ENCODE data around the gene PML. TPM values are rescaled to one million over a fixed set of nuclear protein-coding genes. Genes with fewer than 3 reads are reported as not detected.

Gene PML
- total RNA-seq, 1 donor: 134 TPM

DNA sequence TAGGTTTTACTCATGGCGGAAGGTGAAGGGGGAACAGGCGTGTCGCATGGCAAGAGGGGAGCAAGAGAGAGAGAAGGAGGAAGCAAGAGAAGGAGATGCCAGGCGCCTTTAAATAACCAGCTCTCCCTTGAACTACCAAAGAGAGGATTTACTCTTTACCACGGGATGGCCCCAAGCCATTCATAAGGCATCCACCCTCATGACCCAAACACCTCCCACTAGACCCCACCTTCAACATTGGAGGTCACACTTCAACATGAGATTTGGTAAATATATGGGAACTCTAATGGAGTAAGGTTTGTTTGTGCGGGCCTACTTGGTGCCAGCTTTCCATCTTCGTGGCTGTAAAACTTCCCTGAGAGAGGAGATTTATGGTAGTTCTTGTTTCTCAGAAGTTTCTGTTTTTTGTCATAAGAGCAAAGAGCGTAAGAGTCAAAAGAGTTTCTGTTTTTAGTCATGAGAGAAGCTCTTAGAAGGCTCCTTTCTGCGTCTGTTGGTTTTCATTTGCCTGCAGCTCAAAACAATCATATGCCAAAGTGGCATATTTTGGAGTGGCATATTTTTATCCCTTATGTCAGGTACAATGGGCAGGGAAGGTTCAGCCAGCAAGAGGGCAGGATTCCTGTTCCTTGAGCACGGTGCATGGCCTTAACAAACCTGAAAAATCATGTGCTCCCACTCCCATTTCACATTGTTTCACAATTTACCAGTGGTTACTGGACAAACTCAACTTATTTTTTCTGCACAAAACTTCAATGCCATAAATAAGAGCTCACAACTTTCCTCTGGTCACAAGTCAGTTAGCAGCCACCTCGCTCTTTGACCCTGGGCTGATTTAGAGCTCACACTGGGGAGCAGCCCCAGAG, 12.5 kb downstream of the PML start:
- DNase-seq (ENCODE audit: low read depth in 2 of 3, low spot score in 2 of 3): no peak

GRCh38 chr15:74007820-74008371, 13.4 kb downstream of the PML start:
- DNase-seq (ENCODE audit: low read depth in 2 of 3, low spot score in 2 of 3): peak in 1 of 3 donors; percentile 60

DNA sequence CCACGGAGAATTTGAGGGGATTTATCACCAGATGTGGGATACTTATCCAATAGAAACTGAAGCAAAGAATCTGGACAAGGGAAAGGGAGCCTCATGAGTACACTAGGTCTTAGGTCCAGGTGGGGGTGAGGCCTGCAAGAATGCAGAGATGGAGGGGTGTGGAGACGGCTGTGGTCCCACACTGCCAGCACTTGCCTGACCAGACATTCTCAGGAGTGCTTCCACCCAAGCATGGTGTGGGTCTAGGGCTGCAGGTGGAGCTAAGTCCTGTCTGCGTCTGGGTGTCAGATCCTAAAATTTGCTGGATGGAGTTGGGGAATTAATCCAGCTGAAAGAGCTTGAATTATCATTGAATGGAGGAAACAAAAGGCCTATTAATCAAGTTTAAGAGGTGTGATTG, 14.4 kb downstream of the PML start:
- no peak for DNase-seq (ENCODE audit: low read depth in 2 of 3, low spot score in 2 of 3)

- DNase-seq (ENCODE audit: low read depth in 2 of 3, low spot score in 2 of 3): no peak
Observed at GRCh38 chr15:74010929-74011540, 16.5 kb downstream of the PML start.

- DNase-seq (ENCODE audit: low read depth in 2 of 3, low spot score in 2 of 3): no peak
Observed at GRCh38 chr15:74011610-74012009, 17.1 kb downstream of the PML start.

DNA sequence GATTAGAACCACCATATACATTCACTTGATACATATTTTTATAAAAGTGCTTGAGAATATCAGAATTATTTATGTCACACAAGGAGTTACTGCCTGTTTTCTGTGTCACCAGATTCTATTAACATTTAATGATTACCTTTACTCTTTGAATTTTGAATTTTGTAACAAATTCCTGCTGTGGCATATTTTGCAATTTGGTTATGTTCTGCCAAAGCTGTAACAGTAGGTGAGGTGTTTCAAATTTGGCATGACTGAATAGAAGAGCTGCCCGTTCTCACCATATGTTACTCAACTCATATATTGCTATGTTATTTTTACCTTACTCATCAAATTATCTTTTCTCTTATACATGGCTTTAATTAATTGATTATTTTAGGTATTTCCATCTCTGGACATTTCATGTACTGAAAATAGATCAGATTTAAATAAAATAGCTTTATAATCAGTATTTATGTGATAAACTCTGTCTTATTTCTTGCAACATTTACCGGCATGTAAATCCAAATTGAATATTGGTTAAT, 18.9 kb downstream of the PML start:
- no peak for DNase-seq (ENCODE audit: low read depth in 2 of 3, low spot score in 2 of 3)

- no peak for DNase-seq (ENCODE audit: low read depth in 2 of 3, low spot score in 2 of 3)
Observed at GRCh38 chr15:74019734-74020133, 25.2 kb downstream of the PML start.

DNA sequence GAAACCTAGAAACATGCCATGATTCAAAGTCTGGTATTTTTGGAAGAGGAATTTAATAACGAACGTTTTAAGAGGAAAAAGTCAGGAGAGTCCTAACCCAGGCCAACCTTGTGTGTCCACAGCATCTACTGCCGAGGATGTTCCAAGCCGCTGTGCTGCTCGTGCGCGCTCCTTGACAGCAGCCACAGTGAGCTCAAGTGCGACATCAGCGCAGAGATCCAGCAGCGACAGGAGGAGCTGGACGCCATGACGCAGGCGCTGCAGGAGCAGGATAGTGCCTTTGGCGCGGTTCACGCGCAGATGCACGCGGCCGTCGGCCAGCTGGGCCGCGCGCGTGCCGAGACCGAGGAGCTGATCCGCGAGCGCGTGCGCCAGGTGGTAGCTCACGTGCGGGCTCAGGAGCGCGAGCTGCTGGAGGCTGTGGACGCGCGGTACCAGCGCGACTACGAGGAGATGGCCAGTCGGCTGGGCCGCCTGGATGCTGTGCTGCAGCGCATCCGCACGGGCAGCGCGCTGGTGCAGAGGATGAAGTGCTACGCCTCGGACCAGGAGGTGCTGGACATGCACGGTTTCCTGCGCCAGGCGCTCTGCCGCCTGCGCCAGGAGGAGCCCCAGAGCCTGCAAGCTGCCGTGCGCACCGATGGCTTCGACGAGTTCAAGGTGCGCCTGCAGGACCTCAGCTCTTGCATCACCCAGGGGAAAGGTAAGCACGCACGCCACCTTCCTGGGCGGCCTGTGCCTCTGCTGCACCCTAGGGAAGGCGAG, 28.4 kb downstream of the PML start:
- DNase-seq (ENCODE audit: low read depth in 2 of 3, low spot score in 2 of 3): no peak

DNA sequence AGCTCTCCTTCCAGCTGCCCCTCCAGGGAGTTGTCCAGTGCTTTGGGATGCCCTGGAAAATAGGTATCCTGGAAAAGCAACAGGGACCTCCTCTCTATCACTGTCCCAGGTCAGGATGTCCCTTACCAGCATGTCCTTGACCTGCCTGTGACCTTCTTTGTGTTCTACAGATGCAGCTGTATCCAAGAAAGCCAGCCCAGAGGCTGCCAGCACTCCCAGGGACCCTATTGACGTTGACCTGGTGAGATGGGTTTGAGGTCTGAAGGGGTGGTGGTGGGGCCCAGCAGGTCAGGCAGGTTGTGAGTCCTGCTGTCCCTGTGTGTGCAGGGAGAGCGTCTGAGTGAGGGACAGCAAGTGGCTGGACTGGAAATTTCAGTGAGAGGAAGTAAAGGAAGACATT, 30.2 kb downstream of the PML start:
- DNase-seq (ENCODE audit: low read depth in 2 of 3, low spot score in 2 of 3): no peak

GRCh38 chr15:74025436-74025835, 30.9 kb downstream of the PML start:
- DNase-seq (ENCODE audit: low read depth in 2 of 3, low spot score in 2 of 3): no peak

DNA sequence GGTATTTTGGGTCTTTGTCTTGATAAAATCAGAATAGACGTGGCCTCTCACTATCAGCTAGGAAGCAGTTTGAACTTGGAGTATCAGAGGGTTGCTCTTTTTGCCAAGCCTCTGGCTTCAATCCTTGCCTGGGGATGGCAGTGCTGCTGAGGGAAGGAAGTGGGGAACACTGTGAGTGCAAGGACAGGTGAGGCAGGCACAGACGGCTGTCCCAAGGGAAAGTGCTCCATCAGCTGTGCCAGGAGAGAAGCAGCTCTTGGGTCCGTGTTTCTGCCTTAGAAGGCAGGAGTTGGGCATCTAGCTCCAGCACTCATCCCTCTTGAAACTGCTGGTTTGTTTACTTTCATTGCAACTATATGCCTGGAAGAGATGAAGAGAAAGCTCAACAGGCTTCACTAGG, 33.2 kb downstream of the PML start:
- no peak for DNase-seq (ENCODE audit: low read depth in 2 of 3, low spot score in 2 of 3)

GRCh38 chr15:74028646-74029045, 34.1 kb downstream of the PML start:
- no peak for DNase-seq (ENCODE audit: low read depth in 2 of 3, low spot score in 2 of 3)

- DNase-seq (ENCODE audit: low read depth in 2 of 3, low spot score in 2 of 3): no peak
Observed at GRCh38 chr15:74032046-74032445, 37.5 kb downstream of the PML start.

- no peak for DNase-seq (ENCODE audit: low read depth in 2 of 3, low spot score in 2 of 3)
Observed at GRCh38 chr15:74032606-74033561, 38.4 kb downstream of the PML start.

DNA sequence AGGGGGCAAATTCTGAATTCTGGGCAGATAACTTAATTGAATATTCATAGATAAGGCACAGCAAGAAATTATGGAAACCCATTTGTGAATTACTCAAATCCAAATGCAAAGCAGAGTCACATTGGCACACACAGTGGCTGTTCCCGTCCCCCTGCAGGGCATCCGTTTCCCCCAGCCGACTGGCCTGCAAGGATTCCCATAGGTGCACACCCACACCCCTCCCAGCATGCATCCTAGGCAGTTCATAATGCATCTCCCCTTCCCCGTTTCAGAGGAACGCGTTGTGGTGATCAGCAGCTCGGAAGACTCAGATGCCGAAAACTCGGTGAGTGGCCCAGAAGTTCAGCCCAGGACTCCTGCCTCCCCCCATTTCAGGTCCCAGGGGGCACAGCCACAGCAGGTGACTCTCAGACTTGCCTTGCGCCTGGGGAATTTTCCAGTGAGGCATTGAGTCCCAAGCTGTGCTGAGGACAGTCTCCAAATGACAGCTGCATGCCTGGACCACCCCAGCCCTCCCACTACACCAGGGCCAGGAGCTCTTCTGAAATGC, 39.8 kb downstream of the PML start:
- DNase-seq (ENCODE audit: low read depth in 2 of 3, low spot score in 2 of 3): no peak

DNA sequence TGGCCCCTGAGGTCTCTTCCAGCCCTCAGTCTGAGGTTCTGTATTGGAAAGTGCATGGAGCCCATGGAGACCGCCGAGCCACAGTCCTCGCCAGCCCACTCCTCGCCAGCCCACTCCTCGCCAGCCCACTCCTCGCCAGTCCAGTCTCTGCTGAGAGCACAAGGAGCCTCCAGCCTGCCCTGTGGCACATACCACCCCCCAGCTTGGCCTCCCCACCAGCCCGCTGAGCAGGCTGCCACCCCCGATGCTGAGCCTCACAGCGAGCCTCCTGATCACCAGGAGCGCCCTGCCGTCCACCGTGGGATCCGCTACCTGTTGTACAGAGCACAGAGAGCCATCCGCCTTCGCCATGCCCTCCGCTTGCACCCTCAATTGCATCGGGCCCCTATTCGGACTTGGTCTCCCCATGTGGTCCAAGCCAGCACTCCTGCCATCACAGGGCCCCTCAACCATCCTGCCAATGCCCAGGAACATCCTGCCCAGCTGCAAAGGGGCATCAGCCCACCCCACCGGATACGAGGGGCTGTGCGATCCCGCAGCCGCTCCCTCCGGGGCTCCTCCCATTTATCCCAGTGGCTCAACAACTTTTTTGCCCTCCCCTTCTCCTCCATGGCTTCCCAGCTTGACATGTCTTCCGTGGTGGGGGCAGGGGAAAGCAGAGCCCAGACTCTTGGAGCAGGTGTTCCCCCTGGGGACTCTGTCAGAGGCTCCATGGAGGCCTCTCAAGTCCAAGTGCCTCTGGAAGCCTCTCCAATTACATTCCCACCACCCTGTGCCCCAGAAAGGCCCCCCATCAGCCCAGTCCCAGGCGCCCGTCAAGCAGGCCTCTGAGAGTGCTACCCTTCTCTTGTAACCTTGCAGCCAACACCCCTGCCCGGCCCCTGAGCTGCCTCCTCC, 40.9 kb downstream of the PML start:
- DNase-seq (ENCODE audit: low read depth in 2 of 3, low spot score in 2 of 3): no peak

DNA sequence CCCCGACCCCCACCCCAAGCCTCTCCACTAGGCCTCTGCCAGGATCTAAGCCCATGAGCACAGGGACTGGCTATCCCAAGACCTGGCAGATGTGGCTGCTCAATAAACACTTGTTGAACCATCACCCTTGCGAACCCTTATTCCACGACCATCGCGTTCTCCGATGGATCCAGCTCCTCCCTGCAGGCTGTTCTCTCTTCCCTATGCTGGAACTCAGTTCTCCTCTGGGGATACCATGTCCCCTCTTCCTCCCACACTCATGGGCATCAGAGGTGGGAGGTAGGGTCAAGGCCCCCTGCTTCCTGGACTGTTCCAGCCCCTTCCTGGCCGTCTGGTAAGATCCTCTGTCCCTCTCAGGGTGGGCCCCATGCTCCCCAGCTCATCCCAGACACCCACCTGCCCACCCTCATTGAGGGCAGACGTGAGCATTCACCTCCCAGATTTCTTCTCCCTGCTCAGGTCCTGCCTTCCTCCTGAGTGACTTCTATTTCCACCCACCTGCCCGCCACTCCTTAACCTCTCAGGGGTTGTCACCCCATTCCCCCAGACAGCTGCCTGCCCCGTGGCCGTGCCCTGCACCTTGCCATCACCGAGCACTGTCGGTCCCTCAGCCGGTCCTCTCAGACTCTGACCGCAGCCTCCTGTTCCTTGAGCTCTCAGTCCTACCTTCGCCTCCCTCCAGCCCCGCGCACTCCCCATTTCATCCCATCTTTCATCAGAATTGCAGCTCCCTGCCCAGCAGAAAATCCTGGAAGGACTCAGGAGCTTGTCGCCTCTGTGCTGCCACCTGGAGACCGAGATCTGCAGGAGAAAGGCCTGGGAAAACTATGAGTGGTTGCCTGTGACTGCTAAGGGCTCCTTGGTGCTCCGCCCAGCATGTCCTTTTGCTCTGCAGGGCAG, 42.0 kb downstream of the PML start:
- DNase-seq (ENCODE audit: low read depth in 2 of 3, low spot score in 2 of 3): no peak
